ENCODE data around the gene ATP8B4.
"Not testable (repeated sequence)": the region's sequence is repeated elsewhere in the genome, so short reads cannot be mapped to it uniquely, and the experiment has no call there.

The ATP8B4 gene

GRCh38 chr15:50119063-50120040 is at the start of gene ATP8B4:
Gene ATP8B4, minus strand, starts transcription at chr15:50119233. Its CDS starts 12,267 bp downstream, at chr15:50106966.
- no peak for DNase-seq

GRCh38 chr15:50168379-50168778 is 49.3 kb upstream of the ATP8B4 start:
- no peak for DNase-seq

GRCh38 chr15:50167110-50167509 is 48.1 kb upstream of the ATP8B4 start:
- no peak for DNase-seq

- DNase-seq, result no peak
Measured at GRCh38 chr15:50166216-50166615, 47.2 kb upstream of the ATP8B4 start.

- no peak for DNase-seq
Measured at GRCh38 chr15:50164458-50164857, 45.4 kb upstream of the ATP8B4 start.

GRCh38 chr15:50163719-50164410 is 44.8 kb upstream of the ATP8B4 start:
- DNase-seq, result no peak

GRCh38 chr15:50162969-50163718 is 44.1 kb upstream of the ATP8B4 start:
- DNase-seq, result no peak

GRCh38 chr15:50158236-50158635 is 39.2 kb upstream of the ATP8B4 start:
- not testable (repeated sequence) for DNase-seq

- DNase-seq, result no peak
Measured at GRCh38 chr15:50151476-50151875, 32.4 kb upstream of the ATP8B4 start.

GRCh38 chr15:50150851-50151250 is 31.8 kb upstream of the ATP8B4 start:
- no peak for DNase-seq

GRCh38 chr15:50150349-50150748 is 31.3 kb upstream of the ATP8B4 start:
- no peak for DNase-seq

GRCh38 chr15:50149090-50149489 is 30.1 kb upstream of the ATP8B4 start:
- no peak for DNase-seq

- DNase-seq, result no peak
Measured at GRCh38 chr15:50148362-50148963, 29.4 kb upstream of the ATP8B4 start.

- no peak for DNase-seq
Measured at GRCh38 chr15:50146632-50147031, 27.6 kb upstream of the ATP8B4 start.

GRCh38 chr15:50145451-50145872 is 26.4 kb upstream of the ATP8B4 start:
- no peak for DNase-seq

GRCh38 chr15:50144341-50145120 is 25.5 kb upstream of the ATP8B4 start:
- DNase-seq, result no peak

GRCh38 chr15:50143255-50143860 is 24.3 kb upstream of the ATP8B4 start:
- DNase-seq, result no peak

GRCh38 chr15:50141856-50142255 is 22.8 kb upstream of the ATP8B4 start:
- no peak for DNase-seq

GRCh38 chr15:50140983-50141382 is 21.9 kb upstream of the ATP8B4 start:
- DNase-seq, result no peak

- DNase-seq, result no peak
Measured at GRCh38 chr15:50140098-50140497, 21.1 kb upstream of the ATP8B4 start.

- DNase-seq, result no peak
Measured at GRCh38 chr15:50138391-50138790, 19.4 kb upstream of the ATP8B4 start.
